GM21786 (cell line): ENCODE data around the gene RASGRP2.

Experiments used
- ATAC-seq: cut with Tn5 transposase; IDR thresholded peaks from one replicate; pipeline ENCODE4 v1.9.1; 2021; ENCODE audit not compliant: unreplicated experiment

The RASGRP2 gene

GRCh38 chr11:64771861-64772260 is 27.9 kb upstream of the RASGRP2 start:
- ATAC-seq: no peak

GRCh38 chr11:64770120-64770519 is 26.2 kb upstream of the RASGRP2 start:
- ATAC-seq: no peak

GRCh38 chr11:64769283-64769682 is 25.3 kb upstream of the RASGRP2 start:
- ATAC-seq: no peak

- ATAC-seq: no peak
Observed at GRCh38 chr11:64768300-64768694, 24.4 kb upstream of the RASGRP2 start.

- no peak for ATAC-seq
Observed at GRCh38 chr11:64767344-64768299, 23.7 kb upstream of the RASGRP2 start.

GRCh38 chr11:64766881-64767280 is 22.9 kb upstream of the RASGRP2 start:
- ATAC-seq: no peak

- no peak for ATAC-seq
Observed at GRCh38 chr11:64765851-64766665, 22.1 kb upstream of the RASGRP2 start.

GRCh38 chr11:64765291-64765850 is 21.4 kb upstream of the RASGRP2 start:
- no peak for ATAC-seq

- ATAC-seq: no peak
Observed at GRCh38 chr11:64764753-64765152, 20.8 kb upstream of the RASGRP2 start.

- ATAC-seq: no peak
Observed at GRCh38 chr11:64764040-64764611, 20.2 kb upstream of the RASGRP2 start.

- ATAC-seq: no peak
Observed at GRCh38 chr11:64763526-64764039, 19.6 kb upstream of the RASGRP2 start.

GRCh38 chr11:64762674-64763525 is 19.0 kb upstream of the RASGRP2 start:
- no peak for ATAC-seq

GRCh38 chr11:64762277-64762673 is 18.3 kb upstream of the RASGRP2 start:
- ATAC-seq: no peak

GRCh38 chr11:64760759-64761420 is 16.9 kb upstream of the RASGRP2 start:
- ATAC-seq: no peak

- ATAC-seq: no peak
Observed at GRCh38 chr11:64759722-64760719, 16.1 kb upstream of the RASGRP2 start, which contains the start of gene PYGM. Gene PYGM (minus strand): TSS chr11:64759974. CDS start chr11:64759898, 76 bp downstream.

GRCh38 chr11:64759131-64759721 is 15.3 kb upstream of the RASGRP2 start:
- no peak for ATAC-seq

- ATAC-seq: no peak
Observed at GRCh38 chr11:64758330-64759079, 14.6 kb upstream of the RASGRP2 start.
